ENCODE measurements around the gene ROR1. TPM values are rescaled to one million over a fixed set of nuclear protein-coding genes. Genes with fewer than 3 reads are reported as not detected.

The ROR1 gene
- polyA plus RNA-seq, 1 of the 3 experiments (the other 2 are of a cell fraction) = 4.0 TPM

- POLR2A ChIA-PET = no interaction called here
These were observed 3.5 kb downstream of the ROR1 start for GRCh38 chr1:63777286-63777685.

GRCh38 chr1:63777965-63778880 is 4.4 kb downstream of the ROR1 start:
- H3F3A ChIP-seq (replicated peaks; ENCODE audit: insufficient read depth) = no peaks in the 10 kb centered on the region
- no peak overlapping the region for H2AFZ ChIP-seq (ENCODE audit: low read depth)
- no peaks in the 10 kb centered on the region for H3K79me2 ChIP-seq (ENCODE audit: insufficient read depth)
- H3K27me3 ChIP-seq (ENCODE audit: insufficient read depth) = no peaks in the 10 kb centered on the region
- POLR2A ChIA-PET = no interaction called here
- 86% methylated on average over 3 of the region's 3 CpGs for WGBS (ENCODE audit: low lambda C conversion rate)
- peaks cover 0 to 13% of the 10 kb centered on the region in 2 experiments; a peak in 3 of 4 replicates for H3K4me1 ChIP-seq (ENCODE audit: control insufficient read depth in 1 of 2, insufficient read depth in 2 of 2, low read depth in 1 of 2, low read length in 1 of 2)
- H3K4me2 ChIP-seq = no peak overlapping the region
- no peaks in the 10 kb centered on the region; the same call in 1 of the 2 replicates for H4K20me1 ChIP-seq (ENCODE audit: insufficient read depth)
- H3K36me3 ChIP-seq (replicated peaks in 1 of 2; ENCODE audit: control insufficient read depth in 1 of 2, insufficient read depth in 2 of 2, low read length in 1 of 2) = no peaks in the 10 kb centered on the region
- H3K9me2 ChIP-seq = no peaks in the 10 kb centered on the region
- TF ChIP-seq YY1 (IDR thresholded peaks at IDR 0.05; ENCODE audit: low read depth) (no peak), USF1 (IDR thresholded peaks at IDR 0.05; ENCODE audit: borderline replicate concordance, low read depth) (no peak), CTCF (IDR thresholded peaks at IDR 0.05) (no peak), RFX5 (IDR thresholded peaks at IDR 0.05; ENCODE audit: low read length) (no peak), JUND (IDR thresholded peaks at IDR 0.05) (no peak), NRF1 (IDR thresholded peaks at IDR 0.05; ENCODE audit: low read depth, low read length) (no peak), SIN3A (IDR thresholded peaks at IDR 0.05; ENCODE audit: borderline replicate concordance, low read depth, low read length) (no peak), ZBTB33 (IDR thresholded peaks at IDR 0.05; ENCODE audit: borderline replicate concordance, low read depth) (no peak), TAF1 (IDR thresholded peaks at IDR 0.05; ENCODE audit: borderline replicate concordance, low read depth, low read length) (no peak), GABPA (IDR thresholded peaks at IDR 0.05; ENCODE audit: low read depth) (no peak), EZH2phosphoT487 (IDR thresholded peaks at IDR 0.05; ENCODE audit: borderline replicate concordance, low read depth) (no peak), NFIC (IDR thresholded peaks at IDR 0.05; ENCODE audit: borderline replicate concordance) (no peak), FOXM1 (IDR thresholded peaks at IDR 0.05; ENCODE audit: low read depth) (no peak), RCOR1 (IDR thresholded peaks at IDR 0.05; ENCODE audit: low read length) (no peak)
- no peak overlapping the region for H3K4me3 ChIP-seq (ENCODE audit: low read depth in 2 of 2, low read length in 1 of 2)
- DNase-seq = no peak
- H3K9me3 ChIP-seq = no peaks in the 10 kb centered on the region
- CTCF ChIA-PET = interaction anchor here (0.6 to 2.8 kb wide), 9 partner anchors 11 to 469 kb away, joined by 3 to 11 read pairs (median 4); no protein-coding TSS in a partner anchor
- H3K9ac ChIP-seq = no peak overlapping the region
- H3K27ac ChIP-seq (ENCODE audit: low read depth in 2 of 2, low read length in 1 of 2) = no peak overlapping the region

More at GRCh38 chr1:63777286-63777685, 3.5 kb downstream of the ROR1 start:
- no peak overlapping the region for H3K27ac ChIP-seq (ENCODE audit: low read depth in 2 of 2, low read length in 1 of 2)
- H3K9ac ChIP-seq = no peak overlapping the region
- H3F3A ChIP-seq (replicated peaks; ENCODE audit: insufficient read depth) = no peaks in the 10 kb centered on the region
- H4K20me1 ChIP-seq (ENCODE audit: insufficient read depth) = no peaks in the 10 kb centered on the region; the same call in 1 of the 2 replicates
- no peaks in the 10 kb centered on the region for H3K9me3 ChIP-seq
- no peaks in the 10 kb centered on the region for H3K79me2 ChIP-seq (ENCODE audit: insufficient read depth)
- CTCF ChIA-PET = interaction anchor here (0.6 to 2.8 kb wide), 8 partner anchors 11 to 469 kb away, joined by 3 to 11 read pairs (median 3); no protein-coding TSS in a partner anchor
- no peaks in the 10 kb centered on the region for H3K9me2 ChIP-seq
- no peak for TF ChIP-seq GABPA (IDR thresholded peaks at IDR 0.05; ENCODE audit: low read depth)
- TF ChIP-seq RAD21 (IDR thresholded peaks at IDR 0.05; ENCODE audit: low read length) = peak; percentile 30; the same call in 1 of the 2 replicates
- peak; percentile 24; the same call in 1 of the 2 replicates for TF ChIP-seq CTCF (IDR thresholded peaks at IDR 0.05)
- no peaks in the 10 kb centered on the region for H3K27me3 ChIP-seq (ENCODE audit: insufficient read depth)
- H3K4me3 ChIP-seq (ENCODE audit: low read depth in 2 of 2, low read length in 1 of 2) = no peak overlapping the region
- peaks cover 0 to 13% of the 10 kb centered on the region in 2 experiments; a peak in 3 of 4 replicates for H3K4me1 ChIP-seq (ENCODE audit: control insufficient read depth in 1 of 2, insufficient read depth in 2 of 2, low read depth in 1 of 2, low read length in 1 of 2)
- H3K4me2 ChIP-seq = no peak overlapping the region
- no peak overlapping the region for H2AFZ ChIP-seq (ENCODE audit: low read depth)
- H3K36me3 ChIP-seq (replicated peaks in 1 of 2; ENCODE audit: control insufficient read depth in 1 of 2, insufficient read depth in 2 of 2, low read length in 1 of 2) = no peaks in the 10 kb centered on the region
- WGBS (ENCODE audit: low lambda C conversion rate) = 90% methylated on average over 2 of the region's 2 CpGs
- no peak for DNase-seq
